IMR-90 (cell line): ENCODE results near the gene OGA. TPM values are rescaled to one million over a fixed set of nuclear protein-coding genes. Genes with fewer than 3 reads are reported as not detected.

Source experiments
- ATAC-seq: fragments of 200-7000 bp; cut with Tn5 transposase; 2 replicates; pipeline ENCODE4 v1.9.1; 2020; ENCODE audit warnings: low read depth, mild to moderate bottlenecking, moderate library complexity
- Bru-seq: library from RNA; stranded (reverse); fragments of 400-500 nt; gene quantifications from one replicate; lab custom pipeline; 2021; lab: Mats Ljungman, UMichigan
- BruChase-seq, 2 experiments: library from RNA; stranded (reverse); fragments of 400-500 nt; gene quantifications; one replicate each; lab custom pipeline; 2021; lab: Mats Ljungman, UMichigan
- BruUV-seq: library from RNA; stranded (reverse); fragments of 400-500 nt; replicated peaks from 2 replicates; lab custom pipeline; 2021; lab: Mats Ljungman, UMichigan
- CTCF ChIA-PET: fragments of 300-600 bp; formaldehyde crosslinking; extraction: SDS; loops from one replicate; lab custom pipeline; 2021; ENCODE audit warnings: antibody characterized with exemption; lab: Yijun Ruan, JAX
- POLR2A ChIA-PET: fragments of 300-600 bp; sonication (Branson Sonifier 250); formaldehyde crosslinking; loops from one replicate; lab custom pipeline; 2022; ENCODE audit warnings: antibody characterized with exemption; ENCODE audit not compliant: unreplicated experiment; lab: Charles Lee
- DNase-seq: peaks from one replicate; pipeline ENCODE4 v3.0.0; 2013
- H2AFZ ChIP-seq: replicated peaks from 2 replicates; pipeline ENCODE3; 2013; ENCODE audit warnings: low read length, mild to moderate bottlenecking; ENCODE audit not compliant: poor library complexity
- H2AK5ac ChIP-seq: 2 replicates; pipeline ENCODE4 v1.6.1; 2013; ENCODE audit warnings: low read depth, low read length, inconsistent platforms
- H2AK9ac ChIP-seq: replicated peaks from 2 replicates; pipeline ENCODE3; 2013; ENCODE audit warnings: mild to moderate bottlenecking, low read depth, low read length, moderate library complexity; ENCODE audit not compliant: poor library complexity
- H2BK120ac ChIP-seq: 2 replicates; pipeline ENCODE4 v1.6.1; 2013; ENCODE audit warnings: low read depth, low read length, inconsistent platforms
- H2BK15ac ChIP-seq: 3 replicates; pipeline ENCODE4 v1.6.1; 2013; ENCODE audit warnings: low read depth, low read length, inconsistent platforms
- H2BK20ac ChIP-seq: 2 replicates; pipeline ENCODE4 v1.6.1; 2013; ENCODE audit warnings: low read depth, mild to moderate bottlenecking, inconsistent platforms, low read length, moderate library complexity
- H2BK5ac ChIP-seq: 2 replicates; pipeline ENCODE4 v1.6.1; 2013; ENCODE audit warnings: mild to moderate bottlenecking, low read depth, low read length, inconsistent platforms; ENCODE audit not compliant: poor library complexity, severe bottlenecking
- H3K14ac ChIP-seq: replicated peaks from 2 replicates; pipeline ENCODE4 v1.6.1; 2013; ENCODE audit warnings: low read depth, low read length, inconsistent platforms
- H3K18ac ChIP-seq: 2 replicates; pipeline ENCODE4 v1.6.1; 2013; ENCODE audit warnings: low read depth, low read length, control low read depth
- H3K23ac ChIP-seq: 2 replicates; pipeline ENCODE4 v1.6.1; 2013; ENCODE audit warnings: low read depth, low read length, inconsistent platforms
- H3K27ac ChIP-seq: 2 replicates; pipeline ENCODE4 v1.5.1; 2013; ENCODE audit warnings: mild to moderate bottlenecking, control low read depth, low read length; ENCODE audit not compliant: insufficient read depth
- H3K27me3 ChIP-seq: 2 replicates; pipeline ENCODE4 v1.6.1; 2013; ENCODE audit warnings: low read length; ENCODE audit not compliant: control insufficient read depth, insufficient read depth
- H3K36me3 ChIP-seq: 2 replicates; pipeline ENCODE4 v1.6.1; 2013; ENCODE audit warnings: low read length, mixed read lengths; ENCODE audit not compliant: control insufficient read depth, insufficient read depth
- H3K4ac ChIP-seq: 2 replicates; pipeline ENCODE4 v1.6.1; 2013; ENCODE audit warnings: low read depth, low read length, inconsistent platforms
- H3K4me1 ChIP-seq: 2 replicates; pipeline ENCODE4 v1.6.1; 2013; ENCODE audit warnings: low read length, mixed read lengths; ENCODE audit not compliant: control insufficient read depth, insufficient read depth
- H3K4me2 ChIP-seq: 2 replicates; pipeline ENCODE4 v1.6.1; 2013; ENCODE audit warnings: low read depth, mild to moderate bottlenecking, control low read depth, low read length, moderate library complexity
- H3K4me3 ChIP-seq: 2 replicates; pipeline ENCODE4 v1.5.1; 2013; ENCODE audit warnings: low read depth, mild to moderate bottlenecking, control low read depth, low read length, moderate library complexity; ENCODE audit not compliant: insufficient read depth
- H3K56ac ChIP-seq: 2 replicates; pipeline ENCODE4 v1.6.1; 2013; ENCODE audit warnings: low read length, inconsistent platforms; ENCODE audit not compliant: insufficient read depth; ENCODE audit errors: extremely low read depth
- H3K79me1 ChIP-seq, 2 experiments: 2 replicates each; pipeline ENCODE4 v1.6.1; 2013; ENCODE audit warnings: low read length in 2 of 2, inconsistent platforms in 1 of 2, low read depth in 1 of 2
- H3K9ac ChIP-seq: 2 replicates; pipeline ENCODE4 v1.6.1; 2013; ENCODE audit warnings: low read depth, low read length, control low read depth
- H3K9me1 ChIP-seq: 2 replicates; pipeline ENCODE4 v1.6.1; 2013; ENCODE audit warnings: low read length, inconsistent platforms; ENCODE audit not compliant: insufficient read depth
- H3K9me3 ChIP-seq: 2 replicates; pipeline ENCODE4 v1.6.1; 2013; ENCODE audit warnings: low read length; ENCODE audit not compliant: control insufficient read depth, insufficient read depth
- H4K20me1 ChIP-seq: 2 replicates; pipeline ENCODE4 v1.6.1; 2013; ENCODE audit warnings: low read length, inconsistent platforms; ENCODE audit not compliant: insufficient read depth
- H4K5ac ChIP-seq: 2 replicates; pipeline ENCODE4 v1.6.1; 2013; ENCODE audit warnings: mild to moderate bottlenecking, low read depth, low read length, control low read depth
- H4K8ac ChIP-seq, 2 experiments: 2 replicates each; pipeline ENCODE4 v1.6.1; 2013; ENCODE audit warnings: low read depth in 2 of 2, low read length in 2 of 2, control low read depth in 1 of 2, inconsistent platforms in 1 of 2
- H4K91ac ChIP-seq: 2 replicates; pipeline ENCODE4 v1.6.1; 2013; ENCODE audit warnings: low read depth, low read length, inconsistent platforms; ENCODE audit not compliant: insufficient read depth
- BHLHE40 ChIP-seq: fragments of 150-350 bp; IDR thresholded peaks from 2 replicates; pipeline ENCODE4 v1.6.1; 2016; ENCODE audit warnings: mild to moderate bottlenecking, low read depth, low read length
- CEBPB ChIP-seq: IDR thresholded peaks from 2 replicates; pipeline ENCODE4 v1.6.1; 2012; ENCODE audit warnings: low read depth, low read length, improper control_type of control experiment
- CHD1 ChIP-seq: IDR thresholded peaks from 2 replicates; pipeline ENCODE4 v1.6.1; 2012; ENCODE audit warnings: low read depth, low read length, improper control_type of control experiment
- FOS ChIP-seq: fragments of 150-350 bp; IDR thresholded peaks from 2 replicates; pipeline ENCODE4 v1.6.1; 2016; ENCODE audit warnings: low read depth, low read length
- MAZ ChIP-seq: IDR thresholded peaks from 2 replicates; pipeline ENCODE4 v1.6.1; 2012; ENCODE audit warnings: low read depth, mild to moderate bottlenecking, low read length, improper control_type of control experiment, moderate library complexity, borderline replicate concordance
- POLR2A ChIP-seq: IDR thresholded peaks from 2 replicates; pipeline ENCODE4 v1.6.1; 2012; ENCODE audit warnings: mild to moderate bottlenecking, low read depth, low read length
- RAD21 ChIP-seq: IDR thresholded peaks from 2 replicates; pipeline ENCODE4 v1.6.1; 2012; ENCODE audit warnings: low read length, improper control_type of control experiment
- WGBS, 2 experiments: methylation state at CpG; one replicate each; pipeline versions ENCODE4 v1.1.5 to v1.1.7; 2013; ENCODE audit warnings: missing lambda C conversion rate in 2 of 2; ENCODE audit not compliant: insufficient read length in 1 of 2; ENCODE audit errors: extremely low coverage in 2 of 2; 5-methylcytosine and 5-hydroxymethylcytosine counted together
- dilution Hi-C: fragments of 300-500 bp; cut with HindIII; formaldehyde crosslinking; loops from one replicate; pipeline ENCODE4 v1.14.3; 2018; ENCODE audit warnings: low sequenced_read_pairs; ENCODE audit not compliant: unreplicated experiment
- in situ Hi-C: fragments of 300-500 bp; cut with MboI; formaldehyde crosslinking; loops from 3 replicates; pipeline ENCODE4 v1.14.3; 2019; ENCODE audit warnings: low sequenced_read_pairs, inconsistent platforms, mixed read lengths
- intact Hi-C: fragments of 100-400 bp; cut with micrococcal nuclease; formaldehyde crosslinking; loops from 2 replicates; pipeline ENCODE4 v1.10.0; 2022
- long read RNA-seq: library from polyadenylated mRNA; unstranded; transcript quantifications from one replicate; pipeline ENCODE4 v2.0.0, GENCODE V29; 2021; ENCODE audit not compliant: unreplicated experiment
- polyA plus RNA-seq, 3 experiments: library from polyadenylated mRNA; depleted of rRNA; stranded (reverse); fragments of >200 nt; gene quantifications; 2 replicates each; pipeline ENCODE4 v1.2.3, GENCODE V29; 2012; ENCODE audit warnings: low replicate concordance in 1 of 3
- total RNA-seq: library from RNA; depleted of rRNA; stranded (reverse); fragments of >200 nt; gene quantifications from 2 replicates; pipeline ENCODE4 v1.2.3, GENCODE V29; 2012; rRNA removed
- TF ChIP-seq, protein P1 (sequence below): fragments of 150-350 bp; IDR thresholded peaks from 2 replicates; pipeline ENCODE4 v1.6.1; 2017; ENCODE audit warnings: mild to moderate bottlenecking, antibody characterized with exemption, low read length, low read depth
- TF ChIP-seq, protein P2 (sequence below): fragments of 150-350 bp; IDR thresholded peaks from 2 replicates; pipeline ENCODE4 v1.6.1; 2016; ENCODE audit warnings: low read depth, mild to moderate bottlenecking, low read length, moderate library complexity, borderline replicate concordance

OGA gene
- 62.9 and 89.7 TPM in 2 replicates for total RNA-seq
- polyA plus RNA-seq (2012; rRNA removed), result 32.6 and 42.5 TPM in 2 replicates
- 4.0 and 5.0 TPM in 2 replicates for polyA plus RNA-seq (2012; cell fraction: cytosol; rRNA removed)
- polyA plus RNA-seq (2012; cell fraction: nucleus; rRNA removed; ENCODE audit: low replicate concordance), result 14.8 and 154 TPM in 2 replicates
- Bru-seq, nascent RNA, result percentile 98 among the genes with signal in this experiment
- percentile 99 among the genes with signal in this experiment for BruChase-seq, experiment 1, labeled RNA remaining after a 6-hour chase
- BruChase-seq, experiment 2, labeled RNA remaining after a 2-hour chase, result percentile 99 among the genes with signal in this experiment
- long read RNA-seq, full-length matches to known transcripts, result 25 of 59 reads
- long read RNA-seq, partial matches to known transcripts, result 21 of 59 reads
- long read RNA-seq, other reads (novel, unspliced or antisense), result 13 of 59 reads

DNA sequence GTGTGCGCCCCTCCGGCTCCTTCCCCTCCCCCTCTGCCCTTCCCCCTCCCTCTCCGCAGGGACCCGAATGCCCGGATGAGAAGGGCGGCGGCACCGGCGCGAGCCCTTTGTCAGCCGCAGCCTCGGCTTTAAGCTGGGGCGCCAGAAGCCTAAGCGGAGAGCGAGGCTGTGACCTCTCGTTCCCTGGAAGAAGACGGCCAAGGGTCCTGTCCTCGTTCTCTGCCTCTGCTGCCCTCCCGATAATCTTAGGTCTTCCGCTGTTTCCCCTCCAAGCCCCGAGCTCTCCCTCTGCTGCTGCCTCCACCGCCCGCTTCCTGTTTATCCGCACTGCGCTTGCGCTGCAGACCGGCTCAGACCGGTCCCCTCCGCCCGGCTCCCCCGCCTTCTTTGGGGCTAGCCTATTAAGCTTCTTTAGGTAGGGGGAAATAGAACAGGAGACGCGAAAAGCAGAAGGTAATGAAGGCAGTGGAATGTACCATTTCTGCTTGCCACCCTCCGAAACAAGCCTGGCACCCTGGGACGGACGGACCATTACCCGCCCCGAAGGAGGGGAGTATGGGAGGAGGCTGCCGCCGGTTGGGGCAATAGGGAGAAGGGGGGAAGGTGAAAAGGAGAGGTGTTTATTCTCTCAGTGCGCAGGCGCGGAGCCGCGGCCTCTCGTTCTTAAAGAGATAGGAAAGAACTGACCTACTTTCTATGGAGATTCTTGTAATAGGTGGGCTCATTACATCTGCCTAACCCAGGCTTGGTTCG lies at the start of gene OGA:
OGA (minus strand) TSS at position 326 of the 753 bp plus-strand sequence. CDS start 422 bp downstream, outside the sequence.
- Histone ChIP-seq H3K56ac (peak within 1 kb of the TSS; percentile 89), H2AK9ac (peak within 1 kb of the TSS; percentile 100), H3K4me1 (peaks cover 6% of the 10 kb centered on the region), H2BK120ac (peak within 1 kb of the TSS; percentile 62; the same call in 1 of the 2 replicates), H4K20me1 (peaks cover 48% of the 10 kb centered on the region), H3K23ac (peak within 1 kb of the TSS; percentile 98), H3K36me3 (no peaks in the 10 kb centered on the region), H4K8ac (peak within 1 kb of the TSS; percentile 56 to 93), H3K4me2 (peak within 1 kb of the TSS; percentile 90), H3K9me1 (peaks cover 10% of the 10 kb centered on the region; the same call in 1 of the 2 replicates), H2AK5ac (peak within 1 kb of the TSS; percentile 96), H3K18ac (peak within 1 kb of the TSS; percentile 53), H3K9ac (peak within 1 kb of the TSS; percentile 95), H3K9me3 (no peaks in the 10 kb centered on the region), H3K4ac (peak within 1 kb of the TSS; percentile 97), H2BK5ac (peak within 1 kb of the TSS; percentile 83), H4K5ac (peak within 1 kb of the TSS; percentile 44), H3K4me3 (peak within 1 kb of the TSS; percentile 70), H2BK15ac (peak within 1 kb of the TSS; percentile 73), H3K27ac (peak within 1 kb of the TSS; percentile 90), H4K91ac (peak within 1 kb of the TSS; percentile 97), H2AFZ (peak within 1 kb of the TSS; percentile 92), H3K79me1 (peaks cover 0 to 16% of the 10 kb centered on the region in 2 experiments; a peak in 3 of 4 replicates), H3K27me3 (no peaks in the 10 kb centered on the region), H3K14ac (peak within 1 kb of the TSS; percentile 99), H2BK20ac (peak within 1 kb of the TSS; percentile 36; the same call in 1 of the 2 replicates)
- dilution Hi-C loops (no loop called here), in situ Hi-C loops (loop anchor here (25.0 kb wide), 1 partner anchor 881 kb away; no protein-coding TSS in a partner anchor), intact Hi-C loops (no loop called here)
- DNase-seq, result peak; percentile 100
- BruUV-seq, result no TSS peak
- WGBS, 2 experiments, result 0% methylated on average over 15 of the region's 47 CpGs; no CpG with 5 or more reads in 1 of the 2 experiments
- POLR2A ChIA-PET, result interaction anchor here (0.5 to 0.7 kb wide), 2 partner anchors 861 to 1635 kb away, joined by 3 to 7 read pairs; no protein-coding TSS in a partner anchor
- ATAC-seq, result peak; percentile 92
- TF ChIP-seq RAD21 (no peak), CEBPB (peak; percentile 77), MAZ (peak; percentile 98; the same call in 1 of the 2 replicates), POLR2A (peak; percentile 93), FOS (no peak), CHD1 (peak; percentile 100; the same call in 1 of the 2 replicates), BHLHE40 (peak; percentile 100)
- TF ChIP-seq, protein P1, sequence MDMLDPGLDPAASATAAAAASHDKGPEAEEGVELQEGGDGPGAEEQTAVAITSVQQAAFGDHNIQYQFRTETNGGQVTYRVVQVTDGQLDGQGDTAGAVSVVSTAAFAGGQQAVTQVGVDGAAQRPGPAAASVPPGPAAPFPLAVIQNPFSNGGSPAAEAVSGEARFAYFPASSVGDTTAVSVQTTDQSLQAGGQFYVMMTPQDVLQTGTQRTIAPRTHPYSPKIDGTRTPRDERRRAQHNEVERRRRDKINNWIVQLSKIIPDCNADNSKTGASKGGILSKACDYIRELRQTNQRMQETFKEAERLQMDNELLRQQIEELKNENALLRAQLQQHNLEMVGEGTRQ, result peak; percentile 21; the same call in 1 of the 2 replicates
- TF ChIP-seq, protein P2, sequence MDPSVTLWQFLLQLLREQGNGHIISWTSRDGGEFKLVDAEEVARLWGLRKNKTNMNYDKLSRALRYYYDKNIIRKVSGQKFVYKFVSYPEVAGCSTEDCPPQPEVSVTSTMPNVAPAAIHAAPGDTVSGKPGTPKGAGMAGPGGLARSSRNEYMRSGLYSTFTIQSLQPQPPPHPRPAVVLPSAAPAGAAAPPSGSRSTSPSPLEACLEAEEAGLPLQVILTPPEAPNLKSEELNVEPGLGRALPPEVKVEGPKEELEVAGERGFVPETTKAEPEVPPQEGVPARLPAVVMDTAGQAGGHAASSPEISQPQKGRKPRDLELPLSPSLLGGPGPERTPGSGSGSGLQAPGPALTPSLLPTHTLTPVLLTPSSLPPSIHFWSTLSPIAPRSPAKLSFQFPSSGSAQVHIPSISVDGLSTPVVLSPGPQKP, result no peak
- CTCF ChIA-PET, result interaction anchor here (0.7 kb wide), 1 partner anchor 126 kb away, joined by 3 read pairs; no protein-coding TSS in a partner anchor
